H1 (cell line): Measurements from ENCODE around the gene HACD1. TPM values are rescaled to one million over a fixed set of nuclear protein-coding genes. Genes with fewer than 3 reads are reported as not detected.

Experiments
- BACH1 ChIP-seq: IDR thresholded peaks from 2 replicates; pipeline ENCODE4 v1.6.1; 2012; ENCODE audit warnings: low read length, improper control_type of control experiment
- BCL11A ChIP-seq, 2 experiments: IDR thresholded peaks; one replicate each; pipeline ENCODE4 v1.6.1; 2011; ENCODE audit warnings: low read depth in 2 of 2, low read length in 2 of 2, mild to moderate bottlenecking in 2 of 2
- CHD2 ChIP-seq: IDR thresholded peaks from 2 replicates; pipeline ENCODE4 v1.6.1; 2012; ENCODE audit warnings: low read length, improper control_type of control experiment
- CHD7 ChIP-seq: fragments of 300-600 bp; sonication (generic); IDR thresholded peaks from 2 replicates; pipeline ENCODE4 v1.7.1; 2012; ENCODE audit warnings: low read length, moderate library complexity, mild to moderate bottlenecking, inconsistent platforms; ENCODE audit not compliant: insufficient replicate concordance
- CREB1 ChIP-seq: IDR thresholded peaks from 2 replicates; pipeline ENCODE4 v1.6.1; 2012; ENCODE audit warnings: inconsistent platforms
- EGR1 ChIP-seq: IDR thresholded peaks from 2 replicates; pipeline ENCODE4 v1.6.1; 2011; ENCODE audit warnings: low read depth, low read length, borderline replicate concordance
- EP300 ChIP-seq, 2 experiments: IDR thresholded peaks; 1 replicate in 1 of 2; 2 replicates in 1 of 2; pipeline ENCODE4 v1.6.1; 2011 to 2012; ENCODE audit warnings: low read depth in 2 of 2, low read length in 2 of 2, mild to moderate bottlenecking in 2 of 2, borderline replicate concordance in 1 of 2, inconsistent platforms in 1 of 2, moderate library complexity in 1 of 2
- GTF2F1 ChIP-seq: IDR thresholded peaks from 2 replicates; pipeline ENCODE4 v1.6.1; 2012; ENCODE audit warnings: low read depth, low read length, improper control_type of control experiment, borderline replicate concordance
- KDM1A ChIP-seq: fragments of 200-600, 300-600 bp; sonication (generic); IDR thresholded peaks from 2 replicates; pipeline ENCODE4 v1.7.1; 2016; ENCODE audit warnings: mild to moderate bottlenecking, low read length, borderline replicate concordance
- RAD21 ChIP-seq, 2 experiments: IDR thresholded peaks in 1 of 2; conservative IDR thresholded peaks in 1 of 2; 2 replicates each; pipeline ENCODE4 v1.6.1; 2011; ENCODE audit warnings: low read depth in 2 of 2, low read length in 2 of 2, improper control_type of control experiment in 1 of 2, inconsistent platforms in 1 of 2, mild to moderate bottlenecking in 1 of 2, moderate library complexity in 1 of 2
- TAF7 ChIP-seq: optimal IDR thresholded peaks from 2 replicates; pipeline ENCODE3; 2011; ENCODE audit warnings: low read depth, mild to moderate bottlenecking, inconsistent platforms, low read length, moderate library complexity, borderline replicate concordance
- TBP ChIP-seq: IDR thresholded peaks from 2 replicates; pipeline ENCODE4 v1.6.1; 2011; ENCODE audit warnings: low read depth, low read length, improper control_type of control experiment
- polyA plus RNA-seq, 7 experiments: library from polyadenylated mRNA; depleted of rRNA in 3 of 7; stranded (reverse) in 5 of 7; unstranded in 2 of 7; fragments of >200 nt in 5 of 7; fragments of 200-250 nt in 2 of 7; gene quantifications; 1 replicate in 5 of 7; 2 replicates in 1 of 7; 4 replicates in 1 of 7; pipeline versions ENCODE4 v1.2.1 to v1.2.3, GENCODE V29; 2011 to 2013; ENCODE audit warnings: missing spikeins in 2 of 7, mixed read lengths in 2 of 7
- total RNA-seq: library from RNA; stranded (reverse); fragmentation: NEBNext Ultra II Directional; extraction: Animal tissue kit (Norgen Biotek cat#: 25700); gene quantifications from 2 replicates; pipeline ENCODE4 v1.2.1, GENCODE V29; 2021

The HACD1 gene
- total and polyA plus RNA-seq, 2 of the 8 experiments (the other 6 are each of a cell fraction or from before 2014, with no cell fraction given): 18.7 to 30.8 TPM

GRCh38 chr10:17561111-17561510 lies 56.1 kb downstream of the HACD1 start (continued):
- TF ChIP-seq CHD7 (no peak), EGR1 (no peak), TAF7 (no peak), GTF2F1 (no peak), CREB1 (no peak), EP300 (IDR thresholded peaks at IDR 0.05; ENCODE audit: borderline replicate concordance in 1 of 2, low read depth in 2 of 2, low read length in 2 of 2) (no peak), BACH1 (no peak), BCL11A (IDR thresholded peaks at IDR 0.05; ENCODE audit: low read depth in 2 of 2, low read length in 2 of 2) (no peak), TBP (no peak), RAD21 (IDR thresholded peaks at IDR 0.05 in 1 of 2, conservative IDR thresholded peaks at IDR 0.05 in 1 of 2; ENCODE audit: low read depth in 2 of 2, low read length in 2 of 2) (no peak), KDM1A (no peak), CHD2 (no peak)
